Stimulated activated CD4-positive, alpha-beta T cell treated with anti-CD3 and anti-CD28 coated beads, Interleukin-2, amount 100 ng/mL, for 48 hours (primary cell): ENCODE measurements around the gene AMN1.
"Not testable (repeated sequence)": the region's sequence is repeated elsewhere in the genome, so short reads cannot be mapped to it uniquely, and the experiment has no call there.

Source experiments
- DNase-seq, 2 donors: peaks; one replicate each; pipeline ENCODE4 v3.0.0-alpha.2; 2020

The AMN1 gene

DNA sequence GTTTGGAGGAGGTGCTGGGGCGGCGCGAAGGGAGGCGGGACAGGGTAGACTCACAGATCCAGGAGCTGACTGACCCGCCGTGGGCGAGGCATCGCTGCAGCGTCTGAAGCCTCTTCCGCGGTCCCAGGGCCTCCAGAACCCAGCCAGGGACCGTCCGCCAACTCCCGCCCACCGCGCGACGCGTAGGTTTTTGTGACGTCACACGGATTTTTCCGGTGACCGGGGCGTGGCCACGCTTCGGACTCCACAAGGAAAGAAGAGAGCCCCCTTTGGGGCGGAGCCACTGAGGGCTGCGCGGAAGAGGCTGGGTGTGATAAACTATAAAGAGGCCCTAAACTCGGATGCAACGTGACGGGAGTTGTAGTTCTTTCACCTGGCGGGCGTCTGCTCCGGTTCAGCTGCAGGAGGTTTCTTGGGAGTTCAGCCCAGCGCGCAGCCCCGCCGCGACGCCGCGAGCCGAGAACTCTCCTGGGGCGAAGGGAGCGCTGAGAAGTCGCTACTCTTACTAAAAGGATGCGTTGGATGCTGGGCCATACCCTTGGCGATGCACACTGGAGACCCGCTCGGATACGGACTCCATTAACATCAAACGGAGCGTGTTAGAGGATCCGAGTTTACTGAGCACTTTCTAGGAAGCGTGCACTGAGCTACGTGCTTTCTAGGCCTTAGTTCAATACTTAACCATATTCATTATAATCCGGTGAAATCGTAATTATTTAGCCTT, at the start of gene AMN1:
AMN1 (minus strand) TSS at position 105 of the 724 bp plus-strand sequence; CDS start at position 92, 13 bp downstream.
- peak; percentile 97 to 99 for DNase-seq

DNA sequence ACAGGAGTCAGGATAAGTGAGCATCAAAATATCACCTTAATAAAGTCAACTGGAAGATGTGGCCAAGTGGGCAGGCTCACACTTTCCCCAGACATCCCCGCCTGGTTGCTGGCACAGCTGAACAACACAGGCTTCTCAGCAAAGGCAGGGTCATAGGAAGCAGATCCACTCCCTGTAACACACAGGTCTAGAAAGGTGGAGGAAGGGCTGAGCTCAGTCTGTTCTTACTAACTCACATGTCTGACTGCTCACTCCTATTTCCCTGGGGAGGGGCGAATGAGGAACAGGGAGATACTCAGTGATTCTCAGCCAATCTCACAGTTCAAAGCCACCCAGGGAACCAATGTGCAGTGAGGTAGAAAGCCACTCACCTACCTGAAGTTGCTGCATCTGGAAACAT, 45.0 kb upstream of the AMN1 start:
- DNase-seq, result no peak

DNA sequence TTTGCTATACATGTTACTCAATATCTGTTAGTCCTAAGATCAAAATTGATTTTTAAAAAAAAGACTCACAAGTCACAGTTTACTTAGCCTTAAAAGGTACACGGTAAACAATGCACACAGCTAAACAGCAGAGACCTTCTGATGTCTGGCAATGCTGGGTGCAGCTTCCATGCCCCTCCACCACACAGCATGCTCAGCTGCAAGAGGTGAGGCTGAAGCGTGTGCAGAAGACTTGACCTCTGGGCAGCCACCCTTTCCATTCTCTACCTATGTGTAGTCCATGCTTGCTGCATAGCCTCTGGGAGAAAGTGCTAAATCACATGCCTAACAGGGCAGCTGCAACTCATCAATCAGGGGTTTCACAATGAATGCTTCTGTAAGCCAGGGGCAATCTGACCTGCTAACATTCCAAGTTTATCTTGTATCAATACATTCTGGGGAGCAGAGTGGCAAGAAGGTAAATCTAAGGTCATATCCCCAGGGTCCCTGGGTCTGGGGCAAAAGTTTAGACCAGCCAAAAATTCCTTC, 44.5 kb upstream of the AMN1 start:
- no peak for DNase-seq

DNA sequence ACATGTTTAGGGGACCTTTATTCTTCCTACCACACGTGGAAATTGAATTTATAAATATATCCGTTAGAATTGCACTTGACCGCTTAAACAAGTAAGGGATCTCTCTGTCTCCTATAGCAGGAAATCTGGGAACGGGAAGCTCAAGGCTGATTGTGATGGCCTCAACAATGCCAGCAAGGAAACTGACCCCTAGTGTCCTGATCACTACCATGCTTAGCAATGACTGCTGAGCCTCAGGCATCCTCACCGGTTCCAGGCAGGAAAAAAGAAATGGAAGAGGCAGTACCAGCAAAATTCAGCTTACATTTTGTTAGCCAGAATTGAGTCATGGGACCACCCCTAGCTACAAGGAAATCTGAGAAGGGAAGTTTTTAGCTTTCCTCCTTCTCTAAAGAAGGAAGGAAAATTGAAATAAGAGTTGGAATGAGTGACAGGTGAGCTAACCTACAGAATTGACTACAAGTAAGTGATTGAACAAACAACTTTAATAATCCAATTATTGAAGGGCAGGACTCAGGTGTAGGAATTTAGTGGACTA, 43.9 kb upstream of the AMN1 start:
- DNase-seq, result no peak

DNA sequence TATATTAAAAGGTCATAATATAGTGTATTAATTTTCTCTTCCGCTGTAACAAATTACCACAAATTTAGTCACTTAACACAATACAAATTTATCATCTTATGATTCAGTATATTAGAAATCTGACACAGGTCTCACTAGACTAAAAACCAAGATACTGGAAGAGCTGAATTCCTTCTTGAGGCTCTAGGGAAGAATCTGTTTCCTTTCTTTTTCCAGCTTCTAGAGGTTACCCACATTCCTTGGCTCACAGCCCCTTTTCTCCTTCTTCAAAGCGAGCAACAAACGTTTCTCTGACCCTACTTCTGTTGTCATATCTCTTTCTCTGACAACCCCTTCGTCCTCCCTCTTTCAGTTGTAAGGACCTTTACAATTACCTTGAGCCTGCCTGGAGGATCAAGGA, 43.4 kb upstream of the AMN1 start:
- no peak for DNase-seq

DNA sequence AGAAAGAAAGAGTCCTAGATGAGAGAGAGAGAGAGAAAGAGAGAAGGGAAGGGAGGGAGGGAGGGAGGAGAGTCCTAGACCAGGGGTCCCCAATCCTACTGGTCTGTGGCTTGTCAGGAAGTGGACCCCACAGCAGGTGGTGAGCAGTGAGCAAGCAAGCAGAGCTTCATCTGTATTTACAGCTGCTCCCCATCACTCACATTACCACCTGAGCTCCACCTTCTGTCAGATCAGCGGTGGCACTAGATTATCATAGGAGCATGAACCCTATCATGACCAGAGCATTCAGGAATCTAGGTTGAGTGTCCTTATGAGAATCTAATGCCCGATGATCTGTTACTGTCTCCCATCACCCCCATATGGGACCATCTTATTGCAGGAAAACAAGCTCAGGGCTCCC, 39.2 kb upstream of the AMN1 start:
- no peak for DNase-seq

DNA sequence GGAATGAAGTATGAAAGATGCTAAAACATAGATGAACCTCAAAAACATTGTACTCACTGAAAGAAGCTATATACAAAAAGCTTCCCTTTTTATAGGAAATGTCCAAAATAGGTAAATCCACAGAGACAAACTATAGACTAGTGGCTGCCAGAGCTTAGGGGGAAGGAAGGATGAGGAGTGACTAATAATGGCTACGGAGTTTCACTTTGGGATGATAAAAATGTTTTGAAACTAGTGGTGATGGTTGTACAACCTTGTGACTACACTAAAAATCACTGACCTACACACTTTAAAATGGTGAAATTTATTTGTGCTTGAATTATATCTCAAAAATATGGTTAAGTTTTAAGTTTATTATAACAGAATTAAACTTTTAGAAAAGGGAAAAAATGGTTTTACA, 37.1 kb upstream of the AMN1 start:
- no peak for DNase-seq

DNA sequence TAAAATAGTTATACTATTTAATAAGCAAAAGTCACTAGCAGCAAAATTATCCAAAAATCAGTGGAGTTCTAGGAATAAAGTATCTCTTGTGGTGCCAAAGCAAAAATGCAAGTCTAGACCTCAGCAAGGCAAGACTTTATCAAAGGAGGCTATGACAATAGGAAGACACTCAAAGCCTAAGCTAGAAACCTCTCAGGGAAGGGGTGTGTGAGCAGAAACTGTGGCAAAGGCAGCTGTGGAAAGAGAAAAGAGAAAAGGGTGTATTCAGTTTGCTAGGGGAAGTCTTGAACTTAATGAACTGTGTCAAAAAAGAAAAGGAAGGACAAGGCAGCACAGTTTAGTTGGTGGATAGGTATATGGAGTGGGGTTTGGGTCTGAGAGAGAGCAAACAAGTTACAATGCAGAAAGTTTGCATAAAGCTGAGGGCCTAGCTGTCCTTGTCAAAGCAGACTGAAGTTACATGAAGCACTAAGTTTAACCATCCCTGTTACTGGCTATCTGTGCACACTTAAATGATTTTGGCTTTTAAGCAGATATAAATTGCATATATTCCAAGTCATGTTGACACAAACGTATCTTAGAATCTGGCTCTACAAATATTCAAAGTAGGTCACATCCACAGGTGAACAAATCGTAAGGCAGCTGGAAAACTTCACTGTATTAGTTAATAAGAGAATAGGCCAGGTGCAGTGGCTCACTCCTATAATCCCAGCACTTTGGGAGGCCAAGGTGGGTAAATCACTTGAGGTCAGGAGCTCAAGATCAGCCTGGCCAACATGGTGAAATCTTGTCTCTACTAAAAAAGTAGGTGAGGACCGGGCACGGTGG, 31.0 kb upstream of the AMN1 start:
- no peak for DNase-seq

DNA sequence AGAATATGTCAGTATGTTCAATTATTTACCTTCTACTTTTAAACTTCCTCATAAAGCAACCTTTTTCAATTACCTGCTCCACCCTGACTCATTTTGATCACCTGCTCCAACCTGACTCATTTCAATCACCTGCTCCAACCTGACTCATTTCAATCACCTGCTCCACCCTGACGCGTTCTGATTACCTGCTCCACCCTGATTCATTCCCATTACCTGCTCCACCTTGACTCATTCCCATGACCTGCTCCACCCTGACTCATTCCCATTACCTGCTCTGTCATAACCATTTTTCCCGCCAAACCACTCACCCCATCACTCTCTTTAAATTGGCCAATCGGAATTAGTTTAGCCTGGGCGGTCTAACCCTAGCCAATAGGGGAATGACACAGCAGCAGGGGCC, 29.5 kb upstream of the AMN1 start:
- DNase-seq, result not testable (repeated sequence)

DNA sequence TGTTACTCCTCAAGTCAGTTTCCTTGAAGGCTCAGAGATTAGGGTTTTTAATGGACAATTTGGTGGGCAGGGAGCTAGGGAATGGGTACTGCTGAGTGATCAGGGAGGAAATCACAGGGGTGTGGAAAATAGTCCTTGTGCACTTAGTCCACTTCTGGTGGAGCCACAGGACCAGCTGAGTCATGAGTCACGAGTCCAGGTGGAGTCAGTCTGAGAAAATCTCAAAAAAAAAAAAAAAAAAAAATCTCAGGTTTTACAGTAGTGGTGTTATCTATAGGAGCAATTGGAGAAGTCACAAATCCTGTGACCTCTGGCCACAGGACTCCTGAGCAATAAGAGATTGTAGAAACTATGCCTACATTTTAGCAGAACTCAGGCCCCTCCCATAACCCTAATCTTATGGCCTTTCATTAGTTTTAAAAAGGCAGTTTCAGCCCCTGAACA, 28.2 kb upstream of the AMN1 start:
- DNase-seq, result no peak

DNA sequence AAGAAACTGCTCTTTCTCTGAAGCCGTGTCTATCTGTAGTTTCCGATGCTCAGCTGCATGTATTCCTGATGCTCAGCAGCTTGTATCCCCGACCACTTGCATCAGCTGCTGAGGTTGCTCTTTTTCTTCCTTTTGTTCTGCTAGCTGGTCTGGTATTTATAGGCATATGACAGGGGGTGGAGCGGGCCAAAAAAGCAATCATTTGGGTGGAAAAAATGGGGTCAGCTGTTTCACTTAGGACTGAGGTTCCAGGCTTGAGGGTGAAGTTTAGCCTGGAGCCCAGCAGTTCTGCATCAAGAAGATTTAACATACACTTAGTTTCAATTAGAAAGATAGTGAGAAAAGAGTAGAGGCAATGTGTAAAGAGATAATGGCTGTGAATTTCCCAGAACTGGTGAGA, 23.6 kb upstream of the AMN1 start:
- DNase-seq, result no peak

DNA sequence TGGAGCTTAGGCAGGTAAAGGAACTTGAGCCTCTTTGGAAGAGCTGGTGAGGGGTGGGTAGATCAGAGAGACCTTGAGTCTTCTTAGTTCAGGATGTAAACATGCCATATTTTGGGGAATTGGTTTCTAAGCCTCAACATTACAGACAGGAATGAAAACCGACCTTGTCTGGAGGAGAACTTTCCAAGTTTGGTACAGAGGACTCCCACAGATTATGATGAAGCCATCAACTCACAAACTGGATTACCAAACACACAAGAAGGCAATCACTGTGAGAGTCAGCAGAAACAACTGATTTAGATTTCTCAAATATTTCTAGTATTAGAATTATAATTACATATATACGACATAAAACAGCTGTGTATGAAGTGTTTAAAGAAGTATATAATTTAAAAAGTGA, 22.3 kb upstream of the AMN1 start:
- DNase-seq, result no peak

DNA sequence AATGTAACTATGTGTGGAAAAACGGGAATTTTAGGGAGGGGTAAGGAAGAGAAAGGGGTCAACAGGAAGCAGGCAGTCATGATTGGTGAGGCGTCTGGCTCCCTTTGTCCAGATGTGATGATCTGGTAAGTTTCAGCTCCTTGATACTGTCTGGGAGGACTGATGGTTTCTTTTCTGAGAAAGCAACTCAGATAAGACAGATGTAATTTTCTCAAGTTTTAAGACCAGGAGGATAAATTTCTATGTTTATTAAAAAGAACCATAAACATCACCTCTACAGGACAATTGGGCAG, 21.9 kb upstream of the AMN1 start:
- DNase-seq, result no peak

DNA sequence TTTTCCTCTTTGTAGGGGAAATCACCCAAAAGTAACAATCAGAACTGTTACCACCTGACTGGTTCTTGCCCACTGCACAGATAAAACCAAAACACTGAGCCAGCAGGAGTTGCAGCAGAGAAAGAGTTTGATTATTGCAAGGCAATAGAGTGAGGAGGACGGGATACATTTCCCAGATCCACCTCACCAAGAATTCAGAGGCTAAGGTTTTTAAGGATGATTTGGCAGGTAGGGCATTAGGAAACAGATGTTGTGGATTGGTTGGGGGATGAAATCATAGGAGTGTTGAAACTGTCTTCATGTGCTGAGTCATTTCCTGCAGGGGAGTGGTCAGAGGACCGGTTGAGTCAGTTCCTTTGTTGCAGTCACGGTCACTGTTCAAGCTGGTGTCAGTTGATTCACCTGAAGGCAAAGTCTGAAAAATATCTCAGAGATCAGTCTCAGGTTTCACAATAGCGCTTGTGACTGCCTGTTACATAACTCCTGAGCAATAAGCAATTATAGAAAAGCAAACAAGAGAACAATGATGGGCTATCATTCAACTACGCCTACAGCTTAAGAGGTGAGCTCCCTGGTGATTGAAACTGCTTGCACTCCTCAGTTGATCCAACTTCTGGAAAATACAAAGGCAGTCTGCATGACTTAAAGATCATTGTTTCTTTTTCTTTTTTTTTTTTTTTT, 20.3 kb upstream of the AMN1 start:
- peak; percentile 29 to 55 for DNase-seq

DNA sequence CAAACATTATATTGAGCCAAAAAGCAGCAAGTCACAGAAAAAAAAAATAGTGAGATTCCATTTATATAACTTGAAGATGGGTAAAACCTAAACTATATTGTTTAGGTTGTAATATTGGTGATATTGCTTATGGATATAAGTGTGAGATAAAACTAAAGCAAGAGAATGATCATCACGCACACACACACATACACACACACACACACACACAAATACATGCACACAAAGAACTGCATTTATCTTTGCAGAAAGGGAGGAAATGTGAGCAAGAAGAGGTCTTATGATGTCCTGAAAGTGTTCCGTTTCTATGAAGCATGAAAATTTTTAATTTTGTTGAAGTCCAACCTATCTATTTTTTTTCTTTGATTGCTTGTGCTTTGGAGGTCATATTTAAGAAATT, 16.4 kb upstream of the AMN1 start:
- no peak for DNase-seq

DNA sequence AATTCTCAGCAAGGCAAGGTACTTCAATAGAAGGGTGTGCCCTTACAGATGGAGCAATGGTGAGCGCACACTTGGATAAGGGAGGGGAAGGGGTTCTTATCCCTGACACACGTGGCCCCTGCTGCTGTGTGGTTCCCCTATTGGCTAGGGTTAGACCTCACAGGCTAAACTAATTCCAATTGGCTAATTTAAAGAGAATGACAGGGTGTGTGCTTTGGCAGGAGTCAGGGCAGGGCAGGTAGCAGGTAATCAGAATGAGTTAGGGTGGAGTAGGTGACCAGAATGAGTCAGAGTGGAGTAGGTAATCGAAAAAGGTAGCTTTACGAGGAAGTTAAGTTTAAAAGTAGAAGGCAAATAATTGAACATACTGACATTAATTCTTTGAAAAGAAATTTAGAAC, 15.5 kb upstream of the AMN1 start:
- not testable (repeated sequence) for DNase-seq

DNA sequence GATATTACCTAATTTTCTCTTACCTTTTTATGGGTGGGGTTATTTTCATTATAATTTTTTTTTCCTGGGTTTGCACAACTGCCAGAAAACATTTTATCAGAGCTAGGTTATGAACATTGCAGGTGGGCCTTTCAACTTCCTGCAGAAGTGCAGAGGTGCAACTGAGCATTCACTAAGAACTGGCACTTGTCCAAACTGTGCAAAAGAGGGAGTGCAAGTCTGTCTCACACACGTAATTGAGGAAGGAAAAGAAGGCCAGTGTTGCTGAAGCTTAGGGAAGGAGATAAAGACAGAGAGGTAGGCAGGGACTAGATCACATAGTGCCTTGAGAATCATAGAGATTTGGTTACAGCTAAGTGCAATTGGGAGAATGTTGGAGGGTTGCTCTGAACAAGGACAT, 14.1 kb upstream of the AMN1 start:
- DNase-seq, result no peak

DNA sequence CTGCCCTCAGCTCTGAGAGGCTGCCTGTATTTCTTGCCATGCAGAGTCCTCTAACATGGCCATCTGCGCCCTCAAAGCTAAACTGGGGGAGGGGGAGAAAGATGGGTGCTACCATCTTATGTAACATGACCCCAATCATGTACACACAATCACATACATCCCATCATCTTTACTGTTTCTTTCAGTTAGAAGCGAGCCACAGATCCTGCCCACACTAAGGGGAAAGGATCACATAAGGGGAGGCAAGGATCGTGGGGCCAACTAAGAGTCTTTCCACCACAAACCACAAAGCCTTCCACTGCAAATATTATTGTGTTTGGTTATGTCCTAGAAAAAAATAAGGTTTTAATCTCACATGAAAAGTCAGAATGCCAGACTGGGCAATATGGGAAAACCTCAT, 11.8 kb upstream of the AMN1 start:
- DNase-seq, result no peak

DNA sequence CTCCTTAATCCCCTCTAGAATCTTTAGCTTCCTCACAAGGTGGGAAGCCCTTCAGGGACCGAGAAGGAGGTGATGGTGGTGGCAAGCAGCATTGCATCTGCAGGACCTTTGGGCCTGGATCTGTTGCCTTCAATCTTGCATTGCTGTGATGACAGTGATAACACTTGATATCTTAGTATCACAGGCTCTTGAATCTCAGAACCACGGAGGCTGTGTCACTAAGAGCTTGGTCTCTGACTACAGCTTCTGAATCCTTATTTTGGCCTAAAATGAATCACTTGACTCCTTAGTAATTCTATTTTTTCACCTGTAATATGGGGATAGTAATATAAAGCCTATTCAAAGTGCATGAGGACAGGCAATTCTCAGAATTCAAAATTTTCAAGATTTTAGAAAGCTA, 8.9 kb upstream of the AMN1 start:
- DNase-seq, result no peak

DNA sequence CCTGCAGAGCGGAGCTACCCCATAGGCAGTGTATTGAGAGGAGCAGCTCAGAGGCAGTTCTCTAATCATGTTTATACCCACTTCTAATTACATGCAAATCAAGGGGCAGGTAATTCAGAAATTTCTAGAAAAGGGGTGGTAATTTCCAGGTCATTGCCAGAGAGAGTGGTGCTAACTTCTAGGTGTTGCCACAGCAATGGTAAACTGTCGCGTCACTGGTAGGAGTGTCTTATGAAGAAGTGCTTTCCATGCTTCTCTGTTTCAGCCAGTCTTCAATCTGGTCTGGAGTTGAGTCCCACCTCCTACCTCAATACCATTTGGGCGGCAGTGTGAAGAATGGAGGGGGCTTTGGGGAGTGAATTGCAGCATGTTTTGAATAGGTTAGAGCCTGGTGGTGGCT, 8.5 kb upstream of the AMN1 start:
- no peak for DNase-seq

DNA sequence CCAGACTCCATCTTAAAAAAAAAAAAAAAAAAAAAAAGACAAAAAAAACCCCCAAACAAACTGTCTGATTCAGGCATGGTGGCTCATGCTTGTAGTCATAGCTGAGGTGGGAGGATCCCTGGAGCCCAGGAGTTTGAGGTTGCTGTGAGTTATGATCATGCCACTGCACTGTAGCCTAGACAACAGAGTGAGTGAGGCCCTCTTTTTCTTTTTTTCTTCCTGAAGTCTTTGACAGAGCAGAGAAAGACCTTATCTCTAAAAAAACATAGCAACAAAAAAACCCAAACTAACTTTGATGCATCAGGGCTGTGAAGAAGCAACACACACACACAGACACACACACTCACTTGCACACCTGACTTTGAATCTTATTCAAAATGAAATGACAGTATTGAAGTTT, 7.7 kb upstream of the AMN1 start:
- peak in 1 of 2 donors; percentile 45 for DNase-seq

DNA sequence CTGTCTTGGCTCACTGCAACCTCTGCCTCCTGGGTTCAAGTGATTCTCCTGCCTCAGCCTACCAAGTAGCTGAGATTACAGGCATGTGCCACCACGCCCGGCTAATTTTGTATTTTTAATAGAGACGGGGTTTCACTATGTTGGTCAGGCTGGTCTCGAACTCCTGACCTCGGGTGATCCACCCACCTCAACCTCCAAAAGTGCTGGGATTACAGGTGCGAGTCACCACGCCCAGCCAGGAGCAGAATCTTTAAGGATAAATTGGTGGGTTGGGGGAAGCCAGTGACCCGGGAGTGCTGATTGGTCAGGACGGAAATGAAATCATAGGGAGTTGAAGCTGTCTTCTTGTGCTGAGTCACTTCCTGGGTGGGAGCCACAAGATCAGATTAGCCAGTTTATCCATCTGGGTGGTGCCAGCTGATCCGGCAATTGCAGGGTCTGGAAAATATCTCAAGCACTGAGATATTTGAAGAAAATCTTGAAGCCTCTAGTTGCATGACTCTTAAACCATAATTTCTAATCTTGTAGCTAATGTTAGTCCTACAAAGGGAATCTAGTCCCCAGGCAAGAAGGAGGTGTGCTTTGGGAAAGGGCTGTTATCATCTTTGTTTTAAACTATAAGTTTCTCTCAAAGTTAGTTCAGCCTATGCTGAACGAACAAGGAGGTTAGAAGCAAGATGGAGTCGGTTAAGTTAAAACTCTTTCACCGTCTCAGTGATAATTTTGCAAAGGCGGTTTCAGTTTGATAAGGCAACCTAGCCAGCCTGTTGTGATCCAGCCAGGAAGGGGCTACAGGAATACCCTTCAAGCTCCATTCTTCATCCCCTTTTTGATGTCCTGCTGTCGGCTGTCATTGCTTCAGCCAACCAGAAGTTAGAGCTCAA, 5.0 kb upstream of the AMN1 start:
- DNase-seq, result not testable (repeated sequence)
